H9 (cell line): ENCODE results near the gene S100A6. TPM values are rescaled to one million over a fixed set of nuclear protein-coding genes. Genes with fewer than 3 reads are reported as not detected.

Experiments
- DNase-seq: peaks from one replicate; pipeline ENCODE4 v3.0.0-alpha.2; 2017
- H2AFZ ChIP-seq: one replicate; pipeline ENCODE4 v1.6.1; 2013; ENCODE audit warnings: mild to moderate bottlenecking, low read length, control low read depth, moderate library complexity
- H2AK5ac ChIP-seq: 2 replicates; pipeline ENCODE4 v1.6.1; 2013; ENCODE audit warnings: low read length, control low read depth, mixed read lengths; ENCODE audit not compliant: insufficient read length
- H2BK120ac ChIP-seq: one replicate; pipeline ENCODE4 v1.6.1; 2013; ENCODE audit warnings: low read depth, mild to moderate bottlenecking, low read length, control low read depth, inconsistent platforms; ENCODE audit not compliant: poor library complexity, severe bottlenecking
- H2BK12ac ChIP-seq: 2 replicates; pipeline ENCODE4 v1.6.1; 2013; ENCODE audit warnings: low read length, control low read depth, mixed read lengths, low read depth; ENCODE audit not compliant: insufficient read length
- H2BK15ac ChIP-seq: 2 replicates; pipeline ENCODE4 v1.6.1; 2013; ENCODE audit warnings: low read depth, low read length, control low read depth
- H2BK20ac ChIP-seq: one replicate; pipeline ENCODE4 v1.6.1; 2013; ENCODE audit warnings: low read depth, mild to moderate bottlenecking, low read length, control low read depth, inconsistent platforms; ENCODE audit not compliant: poor library complexity, severe bottlenecking
- H2BK5ac ChIP-seq: 2 replicates; pipeline ENCODE4 v1.6.1; 2013; ENCODE audit warnings: low read length, control low read depth, mixed read lengths; ENCODE audit not compliant: insufficient read length
- H3K14ac ChIP-seq: 2 replicates; pipeline ENCODE4 v1.6.1; 2013; ENCODE audit warnings: low read length, control low read depth; ENCODE audit not compliant: insufficient read depth
- H3K18ac ChIP-seq: 2 replicates; pipeline ENCODE4 v1.6.1; 2013; ENCODE audit warnings: low read depth, mild to moderate bottlenecking, mixed read lengths, low read length, control low read depth; ENCODE audit not compliant: insufficient read length
- H3K23ac ChIP-seq: 2 replicates; pipeline ENCODE4 v1.6.1; 2013; ENCODE audit warnings: low read length, control low read depth, mixed read lengths, low read depth; ENCODE audit not compliant: insufficient read length
- H3K23me2 ChIP-seq: 2 replicates; pipeline ENCODE4 v1.6.1; 2013; ENCODE audit warnings: low read depth, mild to moderate bottlenecking, mixed read lengths, low read length, control low read depth; ENCODE audit not compliant: insufficient read length, poor library complexity, severe bottlenecking
- H3K27ac ChIP-seq: 2 replicates; pipeline ENCODE4 v1.5.1; 2013; ENCODE audit warnings: low read length, control low read depth, mixed read lengths, low read depth; ENCODE audit not compliant: insufficient read length
- H3K27me3 ChIP-seq: 2 replicates; pipeline ENCODE4 v1.6.1; 2013; ENCODE audit warnings: low read length, control low read depth, inconsistent platforms; ENCODE audit not compliant: insufficient read depth
- H3K4ac ChIP-seq: 2 replicates; pipeline ENCODE4 v1.6.1; 2013; ENCODE audit warnings: low read depth, mild to moderate bottlenecking, control low read depth, inconsistent platforms, low read length, moderate library complexity
- H3K4me1 ChIP-seq: 2 replicates; pipeline ENCODE4 v1.6.1; 2013; ENCODE audit warnings: low read length, control low read depth, inconsistent platforms; ENCODE audit not compliant: insufficient read depth
- H3K4me2 ChIP-seq: 2 replicates; pipeline ENCODE4 v1.6.1; 2013; ENCODE audit warnings: low read length, control low read depth, mixed read lengths; ENCODE audit not compliant: insufficient read length, insufficient read depth
- H3K56ac ChIP-seq: 2 replicates; pipeline ENCODE4 v1.6.1; 2013; ENCODE audit warnings: low read depth, mild to moderate bottlenecking, mixed read lengths, low read length, control low read depth; ENCODE audit not compliant: insufficient read length
- H3K79me1 ChIP-seq: 2 replicates; pipeline ENCODE4 v1.6.1; 2013; ENCODE audit warnings: low read depth, mild to moderate bottlenecking, moderate library complexity, low read length, control low read depth, inconsistent platforms; ENCODE audit not compliant: insufficient read depth, poor library complexity, severe bottlenecking
- H3K79me2 ChIP-seq: 2 replicates; pipeline ENCODE4 v1.6.1; 2013; ENCODE audit warnings: low read length, control low read depth, inconsistent platforms; ENCODE audit not compliant: insufficient read depth
- H3K9ac ChIP-seq: 2 replicates; pipeline ENCODE4 v1.6.1; 2013; ENCODE audit warnings: low read length, control low read depth, mixed read lengths; ENCODE audit not compliant: insufficient read length; ENCODE audit errors: extremely low read depth
- H3K9me3 ChIP-seq: one replicate; pipeline ENCODE4 v1.6.1; 2013; ENCODE audit warnings: low read depth, low read length, inconsistent platforms; ENCODE audit not compliant: control insufficient read depth
- H3T11ph ChIP-seq: one replicate; pipeline ENCODE4 v1.6.1; 2013; ENCODE audit warnings: mild to moderate bottlenecking, low read length, control low read depth, inconsistent platforms
- H4K20me1 ChIP-seq: one replicate; pipeline ENCODE4 v1.6.1; 2013; ENCODE audit not compliant: control insufficient read depth, insufficient read length, insufficient read depth
- H4K5ac ChIP-seq: 2 replicates; pipeline ENCODE4 v1.6.1; 2013; ENCODE audit warnings: low read depth, mild to moderate bottlenecking, mixed read lengths, low read length, control low read depth; ENCODE audit not compliant: insufficient read length
- H4K8ac ChIP-seq: replicated peaks from 2 replicates; pipeline ENCODE4 v1.6.1; 2013; ENCODE audit warnings: low read length, control low read depth, mixed read lengths, low read depth; ENCODE audit not compliant: insufficient read length
- H4K91ac ChIP-seq: 2 replicates; pipeline ENCODE4 v1.6.1; 2013; ENCODE audit warnings: low read depth, mild to moderate bottlenecking, moderate library complexity, mixed read lengths, low read length, control low read depth; ENCODE audit not compliant: insufficient read length
- H3K27ac Mint-ChIP-seq, 3 experiments: 2 replicates in 2 of 3; 3 replicates in 1 of 3; pipeline ENCODE4 v1.8.0; 2020 to 2021; ENCODE audit warnings: mixed read lengths in 3 of 3, mild to moderate bottlenecking in 1 of 3, moderate library complexity in 1 of 3
- H3K27me3 Mint-ChIP-seq: 2 replicates; pipeline ENCODE4 v1.8.0; 2021; ENCODE audit warnings: low read depth, mild to moderate bottlenecking, moderate library complexity, mixed read lengths
- H3K36me3 Mint-ChIP-seq, 3 experiments: 2 replicates in 2 of 3; 3 replicates in 1 of 3; pipeline ENCODE4 v1.8.0; 2020 to 2021; ENCODE audit warnings: low read depth in 3 of 3, mixed read lengths in 3 of 3; ENCODE audit not compliant: insufficient read depth in 1 of 3
- H3K4me1 Mint-ChIP-seq, 2 experiments: 2 replicates each; pipeline ENCODE4 v1.8.0; 2020; ENCODE audit warnings: mixed read lengths in 2 of 2
- H3K4me3 Mint-ChIP-seq, 2 experiments: 2 replicates in 1 of 2; 3 replicates in 1 of 2; pipeline ENCODE4 v1.8.0; 2020 to 2021; ENCODE audit warnings: mild to moderate bottlenecking in 2 of 2, mixed read lengths in 2 of 2, moderate library complexity in 1 of 2
- H3K9me3 Mint-ChIP-seq, 2 experiments: 2 replicates in 1 of 2; 3 replicates in 1 of 2; pipeline ENCODE4 v1.8.0; 2020; ENCODE audit warnings: mild to moderate bottlenecking in 2 of 2, mixed read lengths in 2 of 2, moderate library complexity in 1 of 2
- CTCF ChIP-seq: fragments of 200-600 bp; sonication (generic); conservative IDR thresholded peaks from 3 replicates; pipeline ENCODE4 v1.8.0; 2021; ENCODE audit warnings: antibody characterized with exemption, mild to moderate bottlenecking
- WGBS: extraction: QIAGEN DNeasy Blood & Tissue Kit; methylation state at CpG from one replicate; pipeline ENCODE4 v1.1.7; 2013; ENCODE audit warnings: missing lambda C conversion rate, low lambda C conversion rate, mixed read lengths; ENCODE audit not compliant: insufficient read length; ENCODE audit errors: extremely low coverage; 5-methylcytosine and 5-hydroxymethylcytosine counted together
- total RNA-seq: library from RNA; stranded (reverse); gene quantifications from 2 replicates; pipeline ENCODE4 v1.2.1, GENCODE V29; 2021

The S100A6 gene
- total RNA-seq, 1 experiment from 2014 or later, result not detected

GRCh38 chr1:153552335-153552734, 16.5 kb upstream of the S100A6 start:
- peak; percentile 59 for DNase-seq
- no peaks in the 10 kb centered on the region for H4K20me1 ChIP-seq
- H3K27me3 Mint-ChIP-seq, result no peaks in the 10 kb centered on the region; the same call in 1 of the 2 replicates

More at GRCh38 chr1:153552335-153552734, 16.5 kb upstream of the S100A6 start:
- no peak overlapping the region for H4K91ac ChIP-seq
- no peaks in the 10 kb centered on the region for H3K27me3 ChIP-seq
- no peak overlapping the region for H3T11ph ChIP-seq
- WGBS, result no CpG with 5 or more reads among the region's 8 CpGs
- no peaks in the 10 kb centered on the region for H3K4me1 ChIP-seq
- no peak overlapping the region for H3K4me2 ChIP-seq
- H3K79me2 ChIP-seq, result no peaks in the 10 kb centered on the region
- H3K9ac ChIP-seq, result no peak overlapping the region
- H3K4me1 Mint-ChIP-seq, result peaks cover 27 to 43% of the 10 kb centered on the region in 2 experiments
- no peak overlapping the region for H2BK15ac ChIP-seq
- H3K14ac ChIP-seq, result no peak overlapping the region
- no peak overlapping the region; a peak in 1 of 5 replicates for H3K4me3 Mint-ChIP-seq
- H4K8ac ChIP-seq, result no peak overlapping the region
- TF ChIP-seq CTCF, result peak; percentile 29; the same call in 2 of the 3 replicates
- no peak overlapping the region for H3K4ac ChIP-seq
- no peak overlapping the region for H3K27ac Mint-ChIP-seq
- no peak overlapping the region for H3K23ac ChIP-seq
- H2BK120ac ChIP-seq, result no peak overlapping the region
- H3K9me3 ChIP-seq, result no peaks in the 10 kb centered on the region
- H3K36me3 Mint-ChIP-seq, result no peaks in the 10 kb centered on the region
- H2BK20ac ChIP-seq, result no peak overlapping the region
- no peaks in the 10 kb centered on the region for H3K79me1 ChIP-seq
- H2BK5ac ChIP-seq, result no peak overlapping the region
- H3K18ac ChIP-seq, result no peak overlapping the region
- no peaks in the 10 kb centered on the region for H3K9me3 Mint-ChIP-seq
- H3K27ac ChIP-seq, result no peak overlapping the region
- H2BK12ac ChIP-seq, result no peak overlapping the region
- H4K5ac ChIP-seq, result no peak overlapping the region
- no peak overlapping the region for H2AK5ac ChIP-seq
- H3K23me2 ChIP-seq, result no peaks in the 10 kb centered on the region
- H3K56ac ChIP-seq, result no peak overlapping the region
- H2AFZ ChIP-seq, result no peak overlapping the region
